ENCODE measurements around the gene SKP1. TPM values are rescaled to one million over a fixed set of nuclear protein-coding genes. Genes with fewer than 3 reads are reported as not detected.

SKP1 gene
- total RNA-seq, 1 experiment from 2014 or later, result 220 TPM

DNA sequence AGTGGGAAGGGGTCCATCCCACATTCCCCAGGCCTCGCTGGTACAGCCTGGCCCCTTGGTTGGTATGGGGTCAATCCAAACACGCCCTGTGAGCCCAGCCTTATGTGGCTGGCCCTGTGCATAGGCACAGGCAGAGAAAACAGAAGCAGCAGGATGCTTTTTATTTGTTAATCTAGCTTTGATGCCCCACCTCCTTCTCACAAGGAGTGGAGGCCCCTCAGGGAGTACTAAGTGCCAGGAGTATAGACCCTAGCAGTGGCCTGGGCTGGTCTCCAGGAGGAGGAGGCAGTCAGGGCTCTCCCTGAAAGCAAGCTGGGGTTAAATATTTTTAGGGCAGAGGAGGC, 76.8 kb downstream of the SKP1 start:
- H3K9ac ChIP-seq (ENCODE audit: low read length), result no peak overlapping the region
- no peaks in the 10 kb centered on the region for H3K9me3 ChIP-seq (ENCODE audit: low read length)
- H3K36me3 ChIP-seq (ENCODE audit: low read depth, low read length), result no peaks in the 10 kb centered on the region
- no peak for ATAC-seq
- no peaks in the 10 kb centered on the region for H3K9me2 ChIP-seq (replicated peaks; ENCODE audit: low read length)
- H4K20me1 ChIP-seq (ENCODE audit: low read length), result no peaks in the 10 kb centered on the region
- H3K27me3 ChIP-seq (ENCODE audit: low read length), result no peaks in the 10 kb centered on the region
- no peak overlapping the region for H3K4me2 ChIP-seq (ENCODE audit: low read length)
- POLR2A ChIA-PET (ENCODE audit: unreplicated experiment), result no interaction called here
- H2AFZ ChIP-seq (ENCODE audit: low read length), result no peak overlapping the region
- DNase-seq, result no peak
- no peaks in the 10 kb centered on the region for H3F3A ChIP-seq (ENCODE audit: low read length, unreplicated experiment)
- no peak overlapping the region for H3K27ac ChIP-seq (ENCODE audit: low read length)
- H3K4me3 ChIP-seq (ENCODE audit: low read length), result no peak overlapping the region
- H3K4me1 ChIP-seq (ENCODE audit: insufficient read depth, low read length), result peaks cover 5% of the 10 kb centered on the region; the same call in 1 of the 2 replicates
- intact Hi-C loops (cut with micrococcal nuclease), result loop anchor here (5.0 kb wide), 1 partner anchor 63 kb away; no protein-coding TSS in a partner anchor
- H3K79me2 ChIP-seq (ENCODE audit: low read length), result no peaks in the 10 kb centered on the region
- CTCF ChIA-PET, result interaction anchor here (1.2 kb wide), 1 partner anchor 61 kb away, joined by 6 read pairs; no protein-coding TSS in a partner anchor
- no peak for TF ChIP-seq EZH2 (IDR thresholded peaks at IDR 0.05; ENCODE audit: low read length, unreplicated experiment)
- TF ChIP-seq, protein P1, sequence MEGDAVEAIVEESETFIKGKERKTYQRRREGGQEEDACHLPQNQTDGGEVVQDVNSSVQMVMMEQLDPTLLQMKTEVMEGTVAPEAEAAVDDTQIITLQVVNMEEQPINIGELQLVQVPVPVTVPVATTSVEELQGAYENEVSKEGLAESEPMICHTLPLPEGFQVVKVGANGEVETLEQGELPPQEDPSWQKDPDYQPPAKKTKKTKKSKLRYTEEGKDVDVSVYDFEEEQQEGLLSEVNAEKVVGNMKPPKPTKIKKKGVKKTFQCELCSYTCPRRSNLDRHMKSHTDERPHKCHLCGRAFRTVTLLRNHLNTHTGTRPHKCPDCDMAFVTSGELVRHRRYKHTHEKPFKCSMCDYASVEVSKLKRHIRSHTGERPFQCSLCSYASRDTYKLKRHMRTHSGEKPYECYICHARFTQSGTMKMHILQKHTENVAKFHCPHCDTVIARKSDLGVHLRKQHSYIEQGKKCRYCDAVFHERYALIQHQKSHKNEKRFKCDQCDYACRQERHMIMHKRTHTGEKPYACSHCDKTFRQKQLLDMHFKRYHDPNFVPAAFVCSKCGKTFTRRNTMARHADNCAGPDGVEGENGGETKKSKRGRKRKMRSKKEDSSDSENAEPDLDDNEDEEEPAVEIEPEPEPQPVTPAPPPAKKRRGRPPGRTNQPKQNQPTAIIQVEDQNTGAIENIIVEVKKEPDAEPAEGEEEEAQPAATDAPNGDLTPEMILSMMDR (conservative IDR thresholded peaks at IDR 0.05; ENCODE audit: low read depth, low read length), result no peak
- TF ChIP-seq EZH2phosphoT487 (IDR thresholded peaks at IDR 0.05; ENCODE audit: borderline replicate concordance, low read length), result no peak
- no TSS peak for BruUV-seq (replicated peaks)

DNA sequence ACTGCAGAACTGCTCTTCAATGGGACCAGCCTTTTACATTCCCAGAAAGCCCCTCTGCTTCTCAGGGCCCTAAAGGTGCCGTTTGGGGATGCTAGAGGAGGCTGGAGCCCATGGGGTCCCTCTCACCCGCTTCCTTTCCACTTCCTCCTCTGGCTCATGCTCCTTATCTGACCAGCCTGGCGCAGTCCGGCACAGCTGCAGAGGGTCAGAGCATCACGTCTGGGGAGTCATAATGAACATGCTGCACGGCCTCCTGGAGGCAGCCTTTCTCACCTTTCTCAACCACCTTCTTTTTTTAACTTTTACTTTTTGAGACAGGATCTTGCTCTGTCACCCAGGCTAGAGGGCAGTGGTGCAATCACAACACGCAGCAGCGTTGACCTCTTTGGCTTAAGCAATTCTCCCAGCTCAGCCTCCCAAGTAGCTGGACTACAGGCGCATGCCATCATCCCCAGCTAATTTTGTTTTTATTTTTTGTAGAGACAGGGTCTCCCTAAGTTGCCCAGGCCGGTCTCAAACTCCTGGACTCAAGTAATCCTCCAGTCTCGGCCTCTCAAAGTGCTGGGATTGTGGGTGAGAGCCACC, 77.4 kb downstream of the SKP1 start:
- Histone ChIP-seq H3K9me3 (ENCODE audit: low read length) (no peaks in the 10 kb centered on the region), H3K27me3 (ENCODE audit: low read length) (no peaks in the 10 kb centered on the region), H3K27ac (ENCODE audit: low read length) (no peak overlapping the region), H3K9ac (ENCODE audit: low read length) (no peak overlapping the region), H3K36me3 (ENCODE audit: low read depth, low read length) (no peaks in the 10 kb centered on the region), H3K4me1 (ENCODE audit: insufficient read depth, low read length) (peaks cover 5% of the 10 kb centered on the region; the same call in 1 of the 2 replicates), H3K4me2 (ENCODE audit: low read length) (no peak overlapping the region), H3K9me2 (replicated peaks; ENCODE audit: low read length) (no peaks in the 10 kb centered on the region), H3F3A (ENCODE audit: low read length, unreplicated experiment) (no peaks in the 10 kb centered on the region), H3K4me3 (ENCODE audit: low read length) (no peak overlapping the region), H4K20me1 (ENCODE audit: low read length) (no peaks in the 10 kb centered on the region), H3K79me2 (ENCODE audit: low read length) (no peaks in the 10 kb centered on the region), H2AFZ (ENCODE audit: low read length) (no peak overlapping the region)
- ChIA-PET POLR2A (ENCODE audit: unreplicated experiment) (no interaction called here), CTCF (no interaction called here)
- no TSS peak for BruUV-seq (replicated peaks)
- DNase-seq, result no peak
- ATAC-seq, result no peak
- TF ChIP-seq, protein P1 (conservative IDR thresholded peaks at IDR 0.05; ENCODE audit: low read depth, low read length), result no peak
- TF ChIP-seq EZH2 (IDR thresholded peaks at IDR 0.05; ENCODE audit: low read length, unreplicated experiment), result no peak
- no peak for TF ChIP-seq EZH2phosphoT487 (IDR thresholded peaks at IDR 0.05; ENCODE audit: borderline replicate concordance, low read length)
- intact Hi-C loops (cut with micrococcal nuclease), result no loop called here

Small RNA genes within 50 kb of the gene (microRNA-seq; reads per million reads assigned to microRNA genes)
- gene MIR3661 (ENCODE audit: unreplicated experiment), result 0.75 reads per million

Other genes starting within 250 kb of the SKP1 start
- gene C5orf15, start 208.3 kb downstream of the SKP1 start, total RNA-seq (2014; rRNA removed), result 22.7 and 45.2 TPM in 2 replicates
- gene VDAC1, start 172.0 kb downstream of the SKP1 start, total RNA-seq (2014; rRNA removed), result 193 and 220 TPM in 2 replicates
- gene TCF7, start 62.3 kb downstream of the SKP1 start, total RNA-seq (2014; rRNA removed), result 3.9 and 7.0 TPM in 2 replicates
- 184 and 292 TPM in 2 replicates for gene PPP2CA, start 49.1 kb upstream of the SKP1 start, total RNA-seq (2014; rRNA removed)
- 0.17 TPM in 1 of 2 replicates, not detected in the other for gene CDKL3, start 190.2 kb upstream of the SKP1 start, total RNA-seq (2014; rRNA removed)
- gene UBE2B, start 194.6 kb upstream of the SKP1 start, total RNA-seq (2014; rRNA removed), result 9.5 and 10.0 TPM in 2 replicates
- 29.7 and 38.2 TPM in 2 replicates for gene CDKN2AIPNL, start 234.9 kb upstream of the SKP1 start, total RNA-seq (2014; rRNA removed)

Data from PC-3 (cell line).